HPDE6-E6E7 (cell line): ENCODE data around the gene WDR70.
"Not testable (repeated sequence)": the region's sequence is repeated elsewhere in the genome, so short reads cannot be mapped to it uniquely, and the experiment has no call there.

Experiments
- DNase-seq: peaks from one replicate; pipeline ENCODE4 v3.0.0; 2011; ENCODE audit warnings: missing footprints; ENCODE audit errors: extremely low spot score

The WDR70 gene

GRCh38 chr5:37638897-37639296, 259.8 kb downstream of the WDR70 start:
- DNase-seq, result no peak

GRCh38 chr5:37640088-37640487, 261.0 kb downstream of the WDR70 start:
- DNase-seq, result no peak

- no peak for DNase-seq
Observed at GRCh38 chr5:37641933-37642332, 262.8 kb downstream of the WDR70 start.

- no peak for DNase-seq
Observed at GRCh38 chr5:37645707-37646106, 266.6 kb downstream of the WDR70 start.

DNA sequence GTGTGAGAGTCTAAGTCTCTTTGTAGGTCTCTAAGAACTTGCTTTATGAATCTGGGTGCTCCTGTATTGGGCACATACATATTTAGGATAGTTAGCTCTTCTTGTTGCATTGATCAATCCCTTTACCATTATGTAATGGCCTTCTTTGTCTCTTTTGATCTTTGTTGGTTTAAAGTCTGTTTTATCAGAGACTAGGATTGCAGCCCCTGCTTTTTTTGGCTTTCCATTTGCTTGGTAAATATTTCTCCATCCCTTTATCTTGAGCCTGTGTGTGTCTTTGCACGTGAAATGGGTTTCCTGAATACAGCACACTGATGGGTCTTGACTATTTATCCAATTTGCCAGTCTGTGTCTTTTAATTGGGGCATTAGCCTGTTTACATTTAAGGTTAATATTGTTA, 275.4 kb downstream of the WDR70 start:
- DNase-seq, result not testable (repeated sequence)

DNA sequence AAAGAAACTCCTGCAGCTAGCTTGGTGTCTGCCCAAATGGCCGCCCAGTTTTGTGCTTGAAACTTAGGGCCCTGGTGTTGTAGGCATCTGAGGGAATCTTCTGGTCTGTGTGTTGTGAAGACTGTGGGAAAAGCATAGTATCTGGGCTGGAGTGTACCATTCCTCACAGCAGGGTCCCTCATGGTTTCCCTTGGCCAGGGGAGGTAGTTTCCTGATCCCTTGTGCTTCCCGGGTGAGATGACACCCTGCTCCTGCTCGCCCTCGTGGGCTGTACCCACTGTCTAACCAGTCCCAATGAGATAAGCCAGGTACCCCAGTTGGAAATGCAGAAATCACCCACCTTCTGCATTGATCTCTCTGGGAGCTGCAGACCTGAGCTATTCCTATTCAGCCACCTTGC, 277.9 kb downstream of the WDR70 start:
- DNase-seq, result no peak

DNA sequence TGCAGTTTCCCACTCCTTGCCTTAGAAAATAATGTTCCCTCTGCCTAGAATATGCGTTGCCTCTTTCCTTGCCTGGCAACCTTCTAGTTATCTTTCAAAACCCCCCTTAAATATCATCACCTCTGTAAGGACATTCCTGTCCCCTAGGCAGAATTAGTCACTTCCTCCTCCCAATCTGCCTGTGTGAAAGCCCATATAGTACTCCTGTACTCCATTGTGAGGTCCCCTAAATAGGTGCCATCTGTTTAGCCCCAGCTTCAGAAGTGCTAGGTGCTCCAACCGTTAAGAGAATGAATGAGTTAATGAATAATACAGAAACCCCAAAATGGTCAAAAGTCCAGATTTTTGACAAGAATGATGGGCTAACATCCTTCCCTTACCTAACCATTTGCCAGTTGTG, 279.3 kb downstream of the WDR70 start:
- no peak for DNase-seq

- no peak for DNase-seq
Observed at GRCh38 chr5:37660319-37660718, 281.2 kb downstream of the WDR70 start.

- DNase-seq, result no peak
Observed at GRCh38 chr5:37661227-37661920, 282.3 kb downstream of the WDR70 start.

DNA sequence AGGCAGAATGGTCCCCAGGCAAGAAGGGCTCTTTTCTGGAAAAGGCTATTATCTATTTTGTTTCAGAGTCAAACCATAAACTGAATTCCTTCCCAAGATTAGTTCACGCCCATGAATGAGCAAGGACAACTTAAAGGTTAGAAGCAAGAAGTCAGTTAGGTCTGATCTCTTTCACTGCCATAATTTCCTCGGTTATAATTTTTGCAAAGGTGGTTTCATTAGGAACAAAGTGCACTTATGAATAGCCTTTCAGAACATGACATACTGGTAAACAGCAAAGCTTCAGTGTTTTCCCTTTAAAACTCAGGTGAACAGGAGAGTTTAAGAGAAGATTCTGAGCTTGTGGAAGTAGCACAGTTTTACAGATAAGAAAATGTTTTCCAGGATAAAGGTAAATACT, 282.8 kb downstream of the WDR70 start:
- no peak for DNase-seq

DNA sequence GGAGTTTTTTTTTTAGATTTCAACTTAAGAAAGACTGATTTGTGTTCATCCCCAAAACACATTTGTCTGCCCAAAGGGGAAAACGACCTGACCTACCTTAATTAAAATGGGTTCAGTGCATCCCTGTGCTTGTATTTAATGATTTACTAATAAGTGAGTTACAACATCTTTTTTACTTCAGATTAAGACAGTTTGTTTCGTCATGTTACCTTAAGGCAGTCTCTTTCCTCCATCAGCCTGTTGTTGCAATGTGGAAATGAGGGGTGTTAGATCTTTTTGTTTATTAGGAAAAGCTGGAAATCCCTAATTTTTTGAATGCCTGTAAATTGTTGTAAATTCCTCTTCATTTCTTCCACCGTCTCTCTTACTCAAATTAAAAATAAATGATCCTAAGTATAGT, 283.2 kb downstream of the WDR70 start:
- DNase-seq, result no peak

GRCh38 chr5:37662789-37663485, 283.8 kb downstream of the WDR70 start:
- no peak for DNase-seq

- no peak for DNase-seq
Observed at GRCh38 chr5:37663538-37663937, 284.4 kb downstream of the WDR70 start.

DNA sequence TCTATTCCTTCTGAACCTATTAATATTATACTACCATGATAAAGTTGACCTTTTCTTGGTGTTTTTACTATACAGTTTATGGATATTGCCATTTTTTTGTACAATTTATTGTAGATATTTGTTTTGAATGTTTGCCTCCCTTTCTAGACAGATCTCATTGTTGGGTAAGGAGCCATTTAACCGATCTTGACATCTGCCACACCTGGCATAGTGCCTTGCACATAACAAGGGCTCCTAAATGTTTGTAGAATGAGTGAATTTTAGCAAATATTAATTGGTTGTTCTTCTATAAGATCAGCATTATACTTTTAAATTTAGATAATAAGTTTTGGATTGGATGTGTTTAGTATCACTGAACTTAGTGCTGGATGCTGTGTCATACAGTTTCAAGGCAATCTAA, 285.4 kb downstream of the WDR70 start:
- DNase-seq, result no peak

DNA sequence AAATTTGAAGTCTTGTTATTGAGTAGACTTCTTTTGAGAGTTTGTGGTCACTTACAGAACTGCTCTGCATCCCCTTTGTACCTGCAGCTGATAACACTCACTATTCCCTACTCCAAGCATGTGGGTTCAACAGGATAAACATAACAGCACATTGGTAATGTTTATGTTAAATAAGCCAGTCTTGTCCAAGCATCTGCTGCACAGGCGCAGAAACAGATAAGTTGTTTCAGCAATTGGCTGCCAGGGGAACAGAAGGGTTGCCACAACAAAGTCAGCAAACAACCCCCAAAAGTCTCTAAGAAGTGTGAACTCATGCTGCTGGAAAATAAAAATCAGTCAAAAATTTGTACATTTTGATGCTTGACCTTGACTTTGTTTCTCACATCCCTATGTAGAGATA, 286.2 kb downstream of the WDR70 start:
- DNase-seq, result no peak

GRCh38 chr5:37665889-37666288, 286.8 kb downstream of the WDR70 start:
- no peak for DNase-seq

DNA sequence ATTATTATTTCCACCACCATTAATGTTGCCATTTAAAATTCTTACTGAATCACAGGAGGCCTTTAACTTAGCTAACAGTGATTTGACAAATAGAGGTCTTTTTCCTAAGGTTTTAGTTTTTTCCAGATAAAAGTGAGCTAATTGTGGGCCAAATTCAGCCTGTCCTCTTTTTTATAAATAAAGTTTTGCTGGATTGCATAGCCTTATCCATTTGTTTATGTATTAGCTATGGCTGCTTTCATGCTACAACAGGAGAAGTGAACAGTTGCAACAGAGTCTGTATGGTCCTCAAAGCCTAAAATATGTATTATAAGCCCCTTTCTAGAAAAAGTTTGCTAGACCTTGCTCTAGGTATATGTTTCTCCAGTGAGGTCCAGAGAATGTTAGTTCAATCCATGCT, 288.3 kb downstream of the WDR70 start:
- DNase-seq, result no peak

DNA sequence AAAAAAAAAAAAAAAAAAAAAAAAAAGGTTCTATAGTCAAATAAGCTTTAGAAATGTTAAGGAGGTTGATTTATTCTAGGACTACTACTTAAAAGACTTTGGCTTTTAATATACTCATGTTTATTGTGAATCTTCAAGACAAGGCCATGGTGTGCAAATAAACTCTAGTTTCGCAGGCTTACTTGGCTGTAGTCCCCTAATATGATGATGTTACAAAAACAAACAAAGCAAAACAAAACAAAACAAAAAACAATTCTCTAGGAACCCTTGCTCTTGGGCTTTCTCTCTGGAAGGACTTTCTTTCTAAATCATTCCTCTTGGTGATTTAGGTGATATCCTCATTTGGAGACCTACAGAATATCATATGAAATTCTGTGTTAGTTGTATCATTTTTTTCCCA, 288.7 kb downstream of the WDR70 start:
- DNase-seq, result no peak

- DNase-seq, result peak; percentile 87
Observed at GRCh38 chr5:37668524-37669047, 289.5 kb downstream of the WDR70 start.

- not testable (repeated sequence) for DNase-seq
Observed at GRCh38 chr5:37672118-37672588, 293.0 kb downstream of the WDR70 start.

DNA sequence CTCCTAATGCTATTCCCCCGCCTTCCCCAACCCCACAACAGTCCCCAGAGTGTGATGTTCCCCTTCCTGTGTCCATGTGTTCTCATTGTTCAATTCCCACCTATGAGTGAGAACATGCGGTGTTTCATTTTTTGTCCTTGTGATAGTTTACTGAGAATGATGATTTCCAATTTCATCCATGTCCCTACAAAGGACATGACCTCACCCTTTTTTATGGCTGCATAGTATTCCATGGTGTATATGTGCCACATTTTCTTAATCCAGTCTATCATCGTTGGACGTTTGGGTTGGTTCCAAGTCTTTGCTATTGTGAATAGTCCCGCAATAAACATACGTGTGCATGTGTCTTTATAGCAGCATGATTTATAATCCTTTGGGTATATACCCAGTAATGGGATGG, 295.2 kb downstream of the WDR70 start:
- DNase-seq, result not testable (repeated sequence)

DNA sequence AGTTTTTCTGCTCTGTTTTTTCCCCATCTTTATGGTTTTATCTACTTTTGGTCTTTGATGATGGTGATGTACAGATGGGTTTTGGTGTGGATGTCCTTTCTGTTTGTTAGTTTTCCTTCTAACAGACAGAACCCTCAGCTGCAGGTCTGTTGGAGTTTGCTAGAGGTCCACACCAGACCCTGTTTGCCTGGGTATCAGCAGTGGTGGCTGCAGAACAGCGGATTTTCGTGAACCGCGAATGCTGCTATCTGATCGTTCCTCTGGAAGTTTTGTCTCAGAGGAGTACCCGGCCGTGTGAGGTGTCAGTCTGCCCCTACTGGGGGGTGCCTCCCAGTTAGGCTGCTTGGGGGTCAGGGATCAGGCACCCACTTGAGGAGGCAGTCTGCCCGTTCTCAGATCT, 300.2 kb downstream of the WDR70 start:
- DNase-seq, result not testable (repeated sequence)

GRCh38 chr5:37679903-37680302, 300.8 kb downstream of the WDR70 start:
- DNase-seq, result not testable (repeated sequence)
